Measurements from ENCODE around the gene TESPA1.
"Not testable (repeated sequence)": the region's sequence is repeated elsewhere in the genome, so short reads cannot be mapped to it uniquely, and the experiment has no call there.

Gene TESPA1

DNA sequence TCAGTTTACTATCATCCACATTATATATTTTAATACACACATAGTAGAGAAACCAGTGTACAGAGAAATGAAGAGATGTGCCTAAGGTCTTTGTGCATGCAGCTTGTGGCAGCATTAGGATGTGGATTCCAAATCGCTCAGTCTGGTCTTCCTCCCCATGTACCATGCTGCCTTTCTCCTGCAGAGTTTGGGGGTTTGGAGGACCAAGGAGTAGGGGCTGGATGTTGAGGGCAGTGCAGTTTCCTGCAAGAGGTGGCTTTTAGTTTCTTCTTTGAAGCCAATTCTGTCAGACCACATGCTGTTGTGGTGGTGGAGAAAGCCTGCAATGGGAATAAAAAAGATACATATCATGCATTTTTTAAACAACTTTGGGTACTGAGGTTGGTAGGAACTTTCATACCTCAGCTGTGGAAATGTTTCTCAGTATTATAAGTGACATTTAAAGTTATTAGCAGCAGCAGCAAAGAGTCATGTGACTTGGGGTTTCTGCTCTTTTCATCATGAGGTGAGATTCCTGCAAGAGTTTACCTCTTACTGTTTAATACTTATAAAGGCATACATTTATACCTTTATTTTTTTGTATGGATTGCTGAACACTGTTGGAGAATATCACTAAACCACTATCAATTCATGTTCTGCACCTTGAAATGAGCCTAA lies 34.4 kb downstream of the TESPA1 start:
- H3K27me3 ChIP-seq (ENCODE audit: insufficient read depth, low read length): no peaks in the 10 kb centered on the region
- no peak overlapping the region for H2AFZ ChIP-seq (ENCODE audit: low read depth, low read length)
- H3K9me3 ChIP-seq (ENCODE audit: low read length): no peaks in the 10 kb centered on the region
- no peaks in the 10 kb centered on the region for H3K4me1 ChIP-seq (ENCODE audit: insufficient read depth, low read length)
- H3K36me3 ChIP-seq (ENCODE audit: insufficient read depth, low read length): no peaks in the 10 kb centered on the region
- H3K4me3 ChIP-seq (ENCODE audit: low read length): no peak overlapping the region

DNA sequence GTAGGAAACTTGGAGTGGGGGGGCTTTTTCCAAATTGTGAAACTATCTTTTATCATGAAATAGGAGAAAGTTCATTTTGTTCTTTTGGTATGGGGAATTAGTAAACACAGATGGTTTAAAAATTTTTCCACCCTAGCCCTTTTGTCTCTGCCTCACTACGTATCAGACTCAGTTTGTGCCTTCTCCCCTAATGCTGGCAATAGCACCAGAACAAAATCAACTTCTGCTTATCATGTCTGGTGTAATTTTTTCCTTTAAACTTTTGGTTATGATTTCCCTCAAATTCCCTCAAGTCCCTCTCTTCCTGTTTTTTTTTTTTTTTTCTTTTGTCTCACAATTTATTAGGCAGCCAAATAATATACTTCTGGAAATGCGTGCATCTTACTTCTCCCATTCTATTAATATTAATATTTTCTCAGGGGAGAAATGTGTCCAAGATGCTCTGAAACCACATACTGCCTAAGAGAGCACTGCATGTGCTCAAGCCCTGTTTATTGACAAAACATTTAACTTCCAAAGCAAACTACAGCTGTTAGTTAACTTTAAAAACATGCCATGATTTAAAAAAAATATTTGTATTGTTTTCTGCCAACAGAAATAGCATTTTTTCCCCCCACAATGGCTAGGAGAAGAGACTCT lies 35.4 kb downstream of the TESPA1 start:
- H2AFZ ChIP-seq (ENCODE audit: low read depth, low read length): no peak overlapping the region
- H3K9me3 ChIP-seq (ENCODE audit: low read length): no peaks in the 10 kb centered on the region
- no peak overlapping the region for H3K4me3 ChIP-seq (ENCODE audit: low read length)
- no peaks in the 10 kb centered on the region for H3K4me1 ChIP-seq (ENCODE audit: insufficient read depth, low read length)
- no peaks in the 10 kb centered on the region for H3K27me3 ChIP-seq (ENCODE audit: insufficient read depth, low read length)
- no peaks in the 10 kb centered on the region for H3K36me3 ChIP-seq (ENCODE audit: insufficient read depth, low read length)

DNA sequence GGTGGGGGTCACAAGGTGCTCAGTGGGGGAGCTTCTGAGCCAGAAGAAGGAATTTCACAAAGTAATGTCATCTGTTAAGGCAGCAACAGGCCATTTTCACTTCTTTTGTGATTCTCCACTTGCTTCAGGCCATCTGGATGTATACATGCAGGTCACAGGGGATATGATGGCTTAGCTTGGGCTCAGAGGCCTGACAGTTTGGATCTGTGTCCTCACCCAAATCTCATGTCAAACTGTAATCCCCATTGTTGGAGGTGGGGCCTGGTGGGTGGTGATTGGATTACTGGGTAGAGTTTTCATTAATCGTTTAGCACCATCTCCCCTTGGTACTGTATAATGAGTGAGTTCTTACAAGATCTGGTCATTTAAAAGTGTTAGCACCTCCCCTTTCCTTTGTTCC lies 36.4 kb downstream of the TESPA1 start:
- no peaks in the 10 kb centered on the region for H3K9me3 ChIP-seq (ENCODE audit: low read length)
- no peaks in the 10 kb centered on the region for H3K4me1 ChIP-seq (ENCODE audit: insufficient read depth, low read length)
- no peak overlapping the region for H3K4me3 ChIP-seq (ENCODE audit: low read length)
- H3K36me3 ChIP-seq (ENCODE audit: insufficient read depth, low read length): no peaks in the 10 kb centered on the region
- no peak overlapping the region for H2AFZ ChIP-seq (ENCODE audit: low read depth, low read length)
- no peaks in the 10 kb centered on the region for H3K27me3 ChIP-seq (ENCODE audit: insufficient read depth, low read length)

DNA sequence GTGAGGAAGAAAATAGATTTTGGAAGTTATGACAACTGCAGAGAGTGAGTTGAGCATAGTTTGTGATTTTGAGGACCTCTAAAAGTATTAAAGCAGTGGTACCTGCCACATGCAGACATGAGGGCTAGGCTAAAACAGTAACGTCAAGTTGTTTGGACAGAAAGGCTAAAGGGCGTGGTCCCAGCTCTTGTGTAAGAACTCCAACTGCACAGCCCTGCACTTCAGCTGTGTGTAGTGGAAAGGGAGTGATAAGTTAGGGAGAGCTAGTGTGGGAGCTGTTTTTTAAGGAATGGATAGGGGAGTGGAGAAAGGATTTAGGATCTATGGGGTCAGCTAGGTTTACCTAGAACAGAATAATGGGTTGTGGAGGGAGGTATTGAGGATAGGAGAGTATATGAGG lies 39.5 kb downstream of the TESPA1 start:
- no peak overlapping the region for H3K4me3 ChIP-seq (ENCODE audit: low read length)
- no peaks in the 10 kb centered on the region for H3K9me3 ChIP-seq (ENCODE audit: low read length)
- H3K27me3 ChIP-seq (ENCODE audit: insufficient read depth, low read length): no peaks in the 10 kb centered on the region
- H3K36me3 ChIP-seq (ENCODE audit: insufficient read depth, low read length): no peaks in the 10 kb centered on the region
- H3K4me1 ChIP-seq (ENCODE audit: insufficient read depth, low read length): peaks cover 2% of the 10 kb centered on the region
- H2AFZ ChIP-seq (ENCODE audit: low read depth, low read length): no peak overlapping the region

DNA sequence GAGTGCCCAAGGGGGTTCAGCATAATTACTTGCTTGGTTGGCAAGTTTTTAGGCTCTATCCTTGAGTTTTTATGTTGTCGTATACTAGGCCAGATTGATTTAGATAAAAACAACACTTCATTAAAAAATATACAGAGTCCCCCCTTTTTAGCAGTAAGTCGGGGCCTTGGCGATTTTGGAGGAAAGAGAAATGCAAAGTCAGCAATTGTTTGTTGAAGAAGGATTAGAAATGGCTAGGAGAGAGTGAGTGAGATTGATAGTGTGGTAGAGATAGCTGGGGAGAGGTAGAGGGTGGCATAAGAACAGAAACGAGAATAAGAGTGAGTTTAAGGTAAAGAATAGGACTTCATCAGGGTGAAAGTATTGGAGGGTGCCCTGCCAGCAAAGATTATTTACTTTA lies 41.3 kb downstream of the TESPA1 start:
- not testable (repeated sequence) for H2AFZ ChIP-seq (ENCODE audit: low read depth, low read length); H3K27me3 ChIP-seq (ENCODE audit: insufficient read depth, low read length); H3K36me3 ChIP-seq (ENCODE audit: insufficient read depth, low read length); H3K9me3 ChIP-seq (ENCODE audit: low read length); H3K4me3 ChIP-seq (ENCODE audit: low read length); H3K4me1 ChIP-seq (ENCODE audit: insufficient read depth, low read length)

DNA sequence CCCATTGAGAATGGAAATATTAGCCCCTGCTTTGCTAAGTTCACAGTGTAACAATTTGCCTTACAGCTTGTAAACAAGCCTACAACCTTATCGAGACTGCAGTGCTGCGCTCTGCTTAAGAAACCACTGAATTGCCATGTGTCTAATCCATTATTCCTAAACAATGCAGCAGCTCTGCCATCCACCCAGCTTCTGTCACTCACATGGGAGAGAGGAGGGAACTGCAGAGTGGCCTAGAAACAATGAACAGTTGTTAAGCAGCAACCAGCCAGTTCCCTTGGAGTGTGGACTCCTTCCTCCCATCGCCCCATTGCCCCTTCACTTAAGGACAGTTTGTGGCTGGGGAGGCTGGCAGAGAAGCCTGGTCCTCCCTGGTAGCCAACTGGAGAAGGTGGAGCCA lies 42.9 kb downstream of the TESPA1 start:
- no peak overlapping the region for H3K4me3 ChIP-seq (ENCODE audit: low read length)
- H3K9me3 ChIP-seq (ENCODE audit: low read length): no peaks in the 10 kb centered on the region
- peaks cover 2% of the 10 kb centered on the region for H3K4me1 ChIP-seq (ENCODE audit: insufficient read depth, low read length)
- H2AFZ ChIP-seq (ENCODE audit: low read depth, low read length): no peak overlapping the region
- H3K27me3 ChIP-seq (ENCODE audit: insufficient read depth, low read length): no peaks in the 10 kb centered on the region
- H3K36me3 ChIP-seq (ENCODE audit: insufficient read depth, low read length): no peaks in the 10 kb centered on the region

DNA sequence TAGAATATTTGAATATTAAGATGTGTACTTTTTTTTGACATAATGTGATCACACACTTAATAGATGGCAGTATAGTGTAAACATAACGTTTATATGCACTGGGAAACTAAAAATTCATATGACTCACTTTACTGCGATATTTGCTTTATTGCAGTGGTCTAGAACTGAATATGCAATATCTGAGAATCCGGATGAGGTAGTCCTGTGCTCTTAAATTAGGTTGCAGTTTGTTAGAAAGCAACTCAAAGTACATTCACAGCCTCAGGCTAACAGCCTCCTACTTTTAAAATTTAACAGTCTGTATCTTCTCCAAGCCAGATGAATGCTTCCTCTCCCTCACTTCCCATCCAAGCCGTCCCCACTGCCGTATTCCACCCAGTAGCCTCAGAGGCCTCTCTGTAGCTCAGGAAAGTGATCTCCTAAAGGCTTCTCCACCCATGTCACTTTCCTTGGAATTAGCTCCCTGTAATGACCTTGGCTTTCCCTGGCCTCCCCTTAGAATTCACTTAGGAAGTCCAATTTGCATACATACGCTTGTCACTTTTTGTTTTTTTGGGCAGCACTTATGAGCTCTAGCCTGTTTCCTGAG lies 43.7 kb downstream of the TESPA1 start:
- no peak overlapping the region for H2AFZ ChIP-seq (ENCODE audit: low read depth, low read length)
- H3K4me1 ChIP-seq (ENCODE audit: insufficient read depth, low read length): peaks cover 2% of the 10 kb centered on the region
- H3K27me3 ChIP-seq (ENCODE audit: insufficient read depth, low read length): no peaks in the 10 kb centered on the region
- H3K4me3 ChIP-seq (ENCODE audit: low read length): no peak overlapping the region
- H3K36me3 ChIP-seq (ENCODE audit: insufficient read depth, low read length): no peaks in the 10 kb centered on the region
- H3K9me3 ChIP-seq (ENCODE audit: low read length): no peaks in the 10 kb centered on the region

DNA sequence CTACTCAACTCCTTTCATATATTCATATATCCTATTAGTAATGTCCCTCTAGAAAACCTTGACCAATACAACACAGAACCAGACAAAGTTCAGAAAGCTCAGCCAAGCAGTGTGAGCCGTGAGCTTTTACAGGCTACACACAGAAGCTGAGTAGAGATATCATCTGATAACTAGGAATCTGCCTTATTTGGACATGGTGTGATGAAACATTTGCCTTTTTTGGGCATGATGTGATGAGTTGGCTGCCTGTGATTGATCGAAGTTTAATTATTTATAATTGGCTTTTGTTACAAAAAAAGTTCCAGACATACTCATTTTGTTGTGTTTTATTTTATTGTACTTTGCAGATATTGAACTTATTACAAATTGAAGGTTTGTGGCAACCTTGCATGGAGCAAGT lies 46.6 kb downstream of the TESPA1 start:
- Histone ChIP-seq H3K4me3 (ENCODE audit: low read length) (no peak overlapping the region), H2AFZ (ENCODE audit: low read depth, low read length) (no peak overlapping the region), H3K27me3 (ENCODE audit: insufficient read depth, low read length) (no peaks in the 10 kb centered on the region), H3K9me3 (ENCODE audit: low read length) (no peaks in the 10 kb centered on the region), H3K4me1 (ENCODE audit: insufficient read depth, low read length) (peaks cover 2% of the 10 kb centered on the region), H3K36me3 (ENCODE audit: insufficient read depth, low read length) (no peaks in the 10 kb centered on the region)

DNA sequence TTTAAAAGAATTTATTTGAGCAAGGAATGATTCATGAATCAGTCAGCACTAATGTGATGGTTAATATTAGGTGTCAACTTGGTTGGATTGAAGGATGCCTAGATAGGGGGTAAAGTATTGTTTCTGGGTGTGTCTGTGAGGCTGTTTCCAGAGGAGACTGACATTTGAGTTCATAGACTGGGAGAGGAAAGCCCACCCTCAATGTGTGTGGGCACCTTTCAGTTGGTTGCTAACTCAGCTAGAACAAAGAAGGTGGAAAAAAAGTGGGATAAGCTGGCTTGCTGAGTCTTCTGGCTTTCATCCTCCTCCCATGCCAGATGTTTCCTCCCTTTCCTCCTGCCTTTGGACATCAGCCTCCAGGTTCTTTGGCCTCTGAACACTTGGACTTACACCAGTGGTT lies 47.2 kb downstream of the TESPA1 start:
- Histone ChIP-seq H3K4me1 (ENCODE audit: insufficient read depth, low read length) (peaks cover 2% of the 10 kb centered on the region), H3K9me3 (ENCODE audit: low read length) (no peaks in the 10 kb centered on the region), H3K27me3 (ENCODE audit: insufficient read depth, low read length) (no peaks in the 10 kb centered on the region), H3K4me3 (ENCODE audit: low read length) (no peak overlapping the region), H2AFZ (ENCODE audit: low read depth, low read length) (no peak overlapping the region), H3K36me3 (ENCODE audit: insufficient read depth, low read length) (no peaks in the 10 kb centered on the region)

DNA sequence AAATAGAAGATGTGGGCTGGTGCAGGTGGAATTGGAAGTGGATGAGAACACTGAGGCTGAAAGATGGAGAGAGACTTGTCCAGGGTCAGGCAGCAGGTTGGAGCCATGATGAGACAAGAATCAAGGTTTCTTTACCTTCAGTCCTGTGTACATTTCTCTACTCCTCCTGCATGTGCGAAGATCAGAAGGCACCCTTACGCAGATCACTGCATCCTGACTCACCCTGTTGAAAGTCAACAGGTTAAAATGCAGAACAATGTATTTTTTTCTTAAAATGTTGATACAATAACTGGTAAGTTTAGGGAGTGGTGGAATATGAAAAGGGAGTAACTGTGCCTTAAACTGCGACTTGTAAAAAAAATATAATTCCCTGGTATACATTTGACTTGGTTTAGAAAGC lies 47.8 kb downstream of the TESPA1 start:
- H2AFZ ChIP-seq (ENCODE audit: low read depth, low read length): no peak overlapping the region
- H3K27me3 ChIP-seq (ENCODE audit: insufficient read depth, low read length): no peaks in the 10 kb centered on the region
- H3K4me1 ChIP-seq (ENCODE audit: insufficient read depth, low read length): peaks cover 2% of the 10 kb centered on the region
- H3K9me3 ChIP-seq (ENCODE audit: low read length): no peaks in the 10 kb centered on the region
- no peak overlapping the region for H3K4me3 ChIP-seq (ENCODE audit: low read length)
- H3K36me3 ChIP-seq (ENCODE audit: insufficient read depth, low read length): no peaks in the 10 kb centered on the region

DNA sequence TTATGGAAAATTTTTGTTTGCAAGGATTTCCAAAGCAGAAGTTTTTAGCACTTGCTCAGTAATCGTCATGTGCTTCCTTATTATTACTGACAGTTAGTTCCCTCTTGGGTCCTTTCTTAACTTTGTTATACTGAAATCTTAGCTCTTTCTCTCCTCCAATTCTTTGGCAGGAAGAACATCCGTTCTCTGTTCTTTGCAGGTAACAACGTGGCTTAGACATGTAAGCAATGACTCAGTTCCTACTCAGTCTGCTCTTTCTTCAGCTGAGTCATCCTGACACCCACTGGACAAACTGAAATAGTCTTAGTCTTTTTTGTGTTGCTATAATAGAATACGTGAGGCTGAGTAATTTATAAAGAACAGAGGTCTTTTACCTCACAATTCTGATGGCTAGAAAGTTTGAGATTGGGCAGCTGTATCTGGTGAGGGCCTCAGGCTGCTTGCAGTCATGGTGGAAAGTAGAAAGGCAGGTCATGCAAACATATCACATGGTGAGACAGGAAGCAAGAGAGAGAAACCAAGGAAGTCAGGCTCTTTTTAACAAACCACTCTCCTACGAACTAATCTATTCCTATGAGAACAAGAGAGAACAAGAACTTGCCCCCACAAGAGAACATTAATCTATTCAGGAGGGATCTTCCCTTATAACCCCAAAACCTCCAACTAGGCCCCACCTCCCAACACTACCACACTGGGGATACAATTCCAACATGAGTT lies 49.2 kb downstream of the TESPA1 start:
- H3K9me3 ChIP-seq (ENCODE audit: low read length): no peaks in the 10 kb centered on the region
- no peaks in the 10 kb centered on the region for H3K36me3 ChIP-seq (ENCODE audit: insufficient read depth, low read length)
- H3K4me1 ChIP-seq (ENCODE audit: insufficient read depth, low read length): no peaks in the 10 kb centered on the region
- no peak overlapping the region for H2AFZ ChIP-seq (ENCODE audit: low read depth, low read length)
- H3K4me3 ChIP-seq (ENCODE audit: low read length): no peak overlapping the region
- H3K27me3 ChIP-seq (ENCODE audit: insufficient read depth, low read length): no peaks in the 10 kb centered on the region

DNA sequence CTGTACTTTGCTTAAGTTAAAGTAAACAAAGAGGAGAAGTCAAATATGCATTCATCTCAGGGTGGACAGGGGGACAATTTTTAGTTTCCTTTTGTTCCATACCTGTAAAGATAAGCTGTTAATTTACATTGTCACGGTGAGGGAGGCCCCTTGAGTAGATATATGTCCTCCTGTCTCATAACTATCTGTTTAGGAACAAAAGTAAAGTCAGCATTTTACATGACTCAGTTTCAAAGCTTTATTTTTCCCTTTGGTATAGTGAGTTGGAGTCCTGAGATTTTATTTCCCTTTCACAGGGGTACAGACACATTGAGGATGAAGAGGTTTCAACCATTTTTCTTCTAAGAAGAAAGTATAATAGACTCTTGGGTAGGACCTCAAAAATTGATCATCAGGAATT lies 50.1 kb downstream of the TESPA1 start:
- H3K27me3 ChIP-seq (ENCODE audit: insufficient read depth, low read length): no peaks in the 10 kb centered on the region
- no peaks in the 10 kb centered on the region for H3K9me3 ChIP-seq (ENCODE audit: low read length)
- H2AFZ ChIP-seq (ENCODE audit: low read depth, low read length): no peak overlapping the region
- no peak overlapping the region for H3K4me3 ChIP-seq (ENCODE audit: low read length)
- H3K4me1 ChIP-seq (ENCODE audit: insufficient read depth, low read length): no peaks in the 10 kb centered on the region
- no peaks in the 10 kb centered on the region for H3K36me3 ChIP-seq (ENCODE audit: insufficient read depth, low read length)

DNA sequence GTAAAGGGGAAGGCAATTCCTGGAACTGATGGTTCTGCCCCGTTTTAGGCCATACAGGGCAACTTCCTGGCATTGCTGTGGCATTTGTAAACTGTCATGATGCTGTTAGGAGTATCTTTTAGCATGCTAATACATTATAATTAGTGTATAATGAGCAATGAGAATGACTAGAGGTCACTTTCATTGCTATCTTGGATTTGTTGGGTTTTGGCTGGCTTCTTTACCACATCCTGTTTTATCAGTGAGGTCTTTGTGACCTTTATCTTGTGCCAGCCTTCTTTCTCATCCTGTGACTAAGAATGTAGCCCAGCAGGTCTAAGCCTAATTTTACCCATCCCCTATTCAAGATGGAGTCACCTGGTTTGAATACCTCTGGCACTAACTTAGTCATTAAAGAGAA lies 51.2 kb downstream of the TESPA1 start:
- Histone ChIP-seq H3K4me1 (ENCODE audit: insufficient read depth, low read length) (no peaks in the 10 kb centered on the region), H2AFZ (ENCODE audit: low read depth, low read length) (no peak overlapping the region), H3K9me3 (ENCODE audit: low read length) (no peaks in the 10 kb centered on the region), H3K36me3 (ENCODE audit: insufficient read depth, low read length) (no peaks in the 10 kb centered on the region), H3K27me3 (ENCODE audit: insufficient read depth, low read length) (no peaks in the 10 kb centered on the region), H3K4me3 (ENCODE audit: low read length) (no peak overlapping the region)
